GM19438 (cell line): ENCODE data around the gene KRT33B.

ENCODE experiments used
- ATAC-seq: cut with Tn5 transposase; IDR thresholded peaks from one replicate; pipeline ENCODE4 v1.9.1; 2021; ENCODE audit warnings: low read depth; ENCODE audit not compliant: unreplicated experiment

The KRT33B gene

DNA sequence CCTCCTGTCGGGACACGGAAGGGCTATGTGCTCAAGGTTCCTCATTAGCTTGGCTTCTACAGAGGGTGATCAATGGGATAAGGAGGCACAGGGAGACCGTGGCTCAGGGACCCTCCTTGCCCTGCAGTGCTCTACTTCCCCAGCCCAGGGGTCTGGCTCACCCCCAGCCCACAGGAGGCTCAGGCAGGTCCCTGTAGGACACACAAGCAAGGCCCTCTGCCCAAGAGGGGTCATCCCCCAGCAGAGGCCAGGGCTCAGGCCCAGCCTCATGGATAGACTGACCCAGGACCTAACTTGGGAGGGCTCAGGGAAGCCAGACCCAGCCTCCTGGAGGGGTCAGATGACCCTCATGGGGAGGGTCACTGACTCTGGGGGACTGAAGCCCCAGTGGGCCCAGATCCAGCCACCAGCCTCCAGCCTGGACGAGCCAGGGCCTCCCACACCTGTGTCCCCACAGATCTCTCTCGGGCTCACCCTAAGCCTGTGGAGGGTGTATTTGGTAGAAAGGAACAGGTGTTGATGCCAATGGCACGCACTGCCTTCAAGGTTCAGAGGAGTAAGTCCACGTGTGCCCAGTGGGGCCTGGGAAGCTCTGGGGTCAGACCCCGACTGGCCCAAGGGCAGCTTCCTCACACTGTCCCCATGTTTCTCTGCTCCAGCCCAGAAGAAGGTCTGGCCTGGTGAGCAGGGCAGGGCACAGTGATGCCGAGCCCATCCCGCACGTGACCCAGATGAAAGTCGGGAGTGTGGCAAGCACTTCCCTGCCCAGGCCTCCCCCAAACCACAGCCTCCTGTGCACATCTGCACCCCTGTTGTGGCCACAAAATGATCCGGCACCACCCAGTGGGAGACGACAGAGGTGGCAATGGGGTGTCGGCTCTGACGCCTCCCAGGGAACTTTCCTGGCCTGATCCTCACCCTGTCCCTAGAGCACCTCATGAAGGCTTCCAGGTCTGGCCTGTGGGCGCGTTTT lies 43.2 kb downstream of the KRT33B start:
- no peak for ATAC-seq

DNA sequence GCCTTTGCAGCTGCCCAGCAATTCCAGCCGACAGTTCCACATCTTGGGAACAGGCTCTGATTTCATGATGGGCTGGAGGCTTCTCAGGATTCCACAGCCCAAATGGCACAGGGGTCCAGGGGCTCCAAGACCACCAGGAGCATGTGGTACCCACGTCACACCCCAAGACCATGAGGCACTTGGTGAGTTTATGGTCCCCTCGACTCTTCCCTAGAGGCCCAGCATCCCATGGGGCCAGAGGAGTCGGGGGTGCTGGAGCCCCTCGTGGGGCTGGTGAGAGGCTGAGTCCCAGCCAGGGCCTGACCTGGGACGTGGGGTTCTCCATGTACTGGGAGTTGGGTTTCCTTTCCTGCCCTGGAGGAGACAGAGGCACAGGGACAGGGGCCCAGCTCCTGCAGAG lies 44.0 kb downstream of the KRT33B start:
- no peak for ATAC-seq

DNA sequence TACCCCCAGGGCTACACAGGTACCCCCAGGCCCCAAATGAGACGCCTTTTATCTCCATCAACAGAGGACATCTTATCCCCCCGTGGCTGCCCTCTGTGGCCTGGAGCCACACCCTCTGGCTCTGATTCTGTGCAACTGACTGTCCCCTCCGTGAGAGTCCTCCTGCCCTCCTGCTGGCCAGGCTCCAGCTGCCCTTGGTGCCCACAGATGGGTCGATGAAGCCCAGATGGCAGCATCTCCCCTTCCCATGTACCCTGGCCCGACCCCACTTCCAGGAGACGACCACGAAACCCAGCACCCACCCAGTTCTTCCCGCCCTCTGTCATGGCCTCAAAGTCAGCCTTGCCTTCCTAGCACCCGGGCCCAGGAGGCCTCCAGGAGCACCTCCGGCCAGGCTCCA lies 44.5 kb downstream of the KRT33B start:
- ATAC-seq: no peak

- no peak for ATAC-seq
Observed at GRCh38 chr17:41324180-41325075, 45.2 kb downstream of the KRT33B start.

- no peak for ATAC-seq
Observed at GRCh38 chr17:41322903-41323895, 46.4 kb downstream of the KRT33B start.

DNA sequence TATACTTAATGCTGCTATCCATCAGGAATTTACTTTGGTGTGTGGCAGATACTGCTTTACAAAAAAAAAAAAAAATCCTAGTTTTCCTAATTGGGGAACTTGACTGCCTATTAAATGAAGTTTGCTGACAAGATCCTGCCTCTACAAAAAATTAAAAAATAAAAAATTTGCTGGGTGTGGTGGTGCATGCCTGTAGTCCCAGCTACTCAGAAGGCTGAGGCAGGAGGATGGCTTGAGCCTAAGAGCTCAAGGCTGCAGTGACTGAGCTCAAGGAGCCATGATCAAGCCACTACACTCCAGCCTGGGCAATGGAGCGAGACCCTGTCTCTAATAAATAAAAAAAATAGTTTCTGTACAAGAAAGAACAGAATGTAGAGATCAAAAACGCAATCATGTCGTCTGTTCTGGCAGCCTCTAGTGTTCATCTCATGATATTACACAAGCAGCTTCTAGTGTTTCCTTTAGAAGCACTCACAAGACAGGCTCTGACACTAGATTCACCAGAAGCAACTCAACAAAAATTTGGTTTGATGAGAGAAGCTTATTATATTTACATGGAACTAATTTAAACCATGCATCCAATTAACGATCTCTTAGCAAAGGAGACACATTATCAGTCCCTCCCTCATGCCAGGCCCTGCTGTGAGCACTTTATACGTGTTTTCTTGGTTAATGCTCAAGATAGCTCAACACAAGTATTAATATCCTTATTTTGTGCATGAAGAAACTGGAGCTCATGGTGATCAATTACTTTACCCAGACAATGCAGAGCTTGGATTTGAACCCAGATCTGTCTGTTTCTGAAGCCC lies 47.3 kb downstream of the KRT33B start:
- no peak for ATAC-seq

- ATAC-seq: no peak
Observed at GRCh38 chr17:41318231-41318630, 51.4 kb downstream of the KRT33B start.

DNA sequence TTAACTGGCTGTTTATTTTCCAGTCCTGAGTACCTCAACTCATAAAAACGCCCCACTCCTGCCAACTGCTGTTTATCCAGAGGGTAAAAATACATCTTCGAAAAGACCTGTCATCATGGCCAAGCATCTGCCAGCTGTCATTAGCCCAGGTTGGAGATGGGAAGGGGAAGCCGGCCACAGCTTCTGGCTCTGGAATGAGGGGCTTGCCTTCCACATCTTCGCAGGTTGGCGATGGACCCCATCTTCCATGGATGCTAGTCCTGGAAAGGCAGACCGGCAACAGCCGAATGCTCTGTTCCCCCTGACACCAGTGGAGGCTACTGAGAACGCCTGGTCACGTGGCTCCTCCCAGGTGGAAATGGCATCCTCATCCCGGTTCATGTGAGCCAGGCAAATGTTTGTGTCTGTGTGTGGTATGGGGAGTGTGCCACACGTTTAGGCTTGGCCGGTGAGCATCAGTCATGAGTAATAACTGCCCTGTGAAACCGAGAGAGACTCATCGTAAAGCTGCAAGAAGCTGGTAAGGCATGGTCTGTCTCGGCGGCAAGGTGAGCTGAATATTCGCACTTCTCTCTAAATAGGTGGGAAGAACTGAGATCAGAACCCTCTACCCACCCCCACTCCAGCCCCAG lies 53.7 kb downstream of the KRT33B start:
- ATAC-seq: no peak

DNA sequence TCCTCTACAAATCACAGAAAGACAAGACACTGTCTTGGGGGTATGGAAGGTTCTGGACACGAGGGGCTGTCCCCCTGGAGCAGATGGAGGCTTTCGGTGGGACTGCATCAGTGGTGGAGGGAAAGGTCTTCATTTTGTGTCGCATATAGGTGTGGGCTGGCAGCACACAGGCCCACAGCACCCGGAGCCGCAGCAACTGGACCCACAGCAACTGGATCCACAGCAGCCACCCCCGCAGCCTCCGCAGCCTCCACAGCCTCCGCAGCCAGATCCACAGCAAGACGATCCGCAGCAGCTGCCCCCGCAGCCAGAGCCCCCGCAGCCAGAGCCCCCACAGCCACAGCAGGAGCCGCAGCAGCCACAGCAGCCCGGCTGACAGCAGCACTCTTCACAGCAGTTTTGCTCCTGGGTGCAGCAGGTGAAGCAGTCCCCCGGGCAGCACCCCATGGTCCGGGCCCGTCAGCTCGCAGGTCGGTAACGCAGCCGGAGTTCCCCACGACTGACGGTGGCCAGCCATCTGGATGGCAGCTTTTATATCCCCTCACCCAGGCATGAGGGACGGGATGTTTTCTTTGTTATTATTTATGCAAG lies 54.3 kb downstream of the KRT33B start, which contains the start of gene KRTAP17-1:
Gene KRTAP17-1, minus strand, starts transcription at position 507 of the 591 bp plus-strand sequence. Its CDS starts 60 bp downstream, at position 447.
- ATAC-seq: no peak
